OCI-LY1 (cell line): Measurements from ENCODE around the gene SLC35C1.

Experiments
- H2AFZ ChIP-seq: fragments of 200-600 bp; sonication (generic), shearing (Covaris generic); 2 replicates; pipeline ENCODE4 v1.6.0; 2014; ENCODE audit warnings: antibody characterized with exemption, mild to moderate bottlenecking, low read length
- H3F3A ChIP-seq: fragments of 200-600 bp; sonication (generic), shearing (Covaris generic); 2 replicates; pipeline ENCODE4 v1.6.0; 2014; ENCODE audit warnings: mild to moderate bottlenecking, antibody characterized with exemption, low read length, moderate library complexity; ENCODE audit not compliant: insufficient read depth
- H3K27ac ChIP-seq: fragments of 200-600 bp; sonication (generic); 2 replicates; pipeline ENCODE4 v1.5.1; 2014; ENCODE audit warnings: low read length, mixed run types, mild to moderate bottlenecking, low read depth; ENCODE audit not compliant: poor library complexity, severe bottlenecking
- H3K27me3 ChIP-seq: fragments of 200-600 bp; sonication (generic); 2 replicates; pipeline ENCODE4 v1.6.0; 2014; ENCODE audit warnings: antibody characterized with exemption, mild to moderate bottlenecking, low read length, moderate library complexity; ENCODE audit not compliant: insufficient read depth
- H3K36me3 ChIP-seq: fragments of 200-600 bp; sonication (generic); 2 replicates; pipeline ENCODE4 v1.6.1; 2014; ENCODE audit warnings: mild to moderate bottlenecking, antibody characterized with exemption, low read length, moderate library complexity, mixed read lengths; ENCODE audit not compliant: insufficient read depth
- H3K4me1 ChIP-seq: fragments of 200-600 bp; sonication (generic); 2 replicates; pipeline ENCODE4 v1.5.1; 2014; ENCODE audit warnings: mild to moderate bottlenecking, low read length, moderate library complexity; ENCODE audit not compliant: insufficient read depth, severe bottlenecking
- H3K4me2 ChIP-seq: fragments of 200-600 bp; sonication (generic), shearing (Covaris generic); 2 replicates; pipeline ENCODE4 v1.6.1; 2014; ENCODE audit warnings: low read length
- H3K4me3 ChIP-seq: fragments of 200-600 bp; sonication (generic); 2 replicates; pipeline ENCODE4 v1.5.1; 2014; ENCODE audit warnings: low read length, low read depth, mild to moderate bottlenecking, mixed read lengths; ENCODE audit not compliant: poor library complexity, severe bottlenecking
- H3K79me2 ChIP-seq: fragments of 200-600 bp; shearing (Covaris generic); 2 replicates; pipeline ENCODE4 v1.6.1; 2016; ENCODE audit warnings: mixed run types, low read length, mixed read lengths; ENCODE audit not compliant: insufficient read depth
- H3K9ac ChIP-seq: fragments of 200-600 bp; sonication (generic), shearing (Covaris generic); 2 replicates; pipeline ENCODE4 v1.6.1; 2014; ENCODE audit warnings: mild to moderate bottlenecking, low read length, mixed read lengths
- H3K9me2 ChIP-seq: fragments of 200-600 bp; sonication (generic), shearing (Covaris generic); 2 replicates; pipeline ENCODE4 v1.6.1; 2014; ENCODE audit warnings: low read depth, mild to moderate bottlenecking, low read length, mixed read lengths
- H3K9me3 ChIP-seq: fragments of 200-600 bp; shearing (Covaris generic); 2 replicates; pipeline ENCODE4 v1.6.1; 2014; ENCODE audit warnings: low read length, mixed read lengths
- H4K20me1 ChIP-seq: fragments of 200-600 bp; sonication (generic), shearing (Covaris generic); 2 replicates; pipeline ENCODE4 v1.6.0; 2016; ENCODE audit warnings: mild to moderate bottlenecking, low read length; ENCODE audit not compliant: insufficient read depth
- CTCF ChIP-seq: fragments of 200-600 bp; sonication (generic), shearing (Covaris generic); IDR thresholded peaks from 2 replicates; pipeline ENCODE4 v1.5.1; 2017; ENCODE audit warnings: mild to moderate bottlenecking, antibody characterized with exemption, low read length, moderate library complexity, mixed read lengths
- EZH2 ChIP-seq: fragments of 200-600 bp; sonication (generic), shearing (Covaris generic); IDR thresholded peaks from 2 replicates; pipeline ENCODE4 v1.8.0; 2017; ENCODE audit warnings: borderline replicate concordance, mixed run types, mild to moderate bottlenecking, antibody characterized with exemption, low read length, moderate library complexity, mixed read lengths

The SLC35C1 gene

GRCh38 chr11:45857961-45858474 lies 53.1 kb downstream of the SLC35C1 start:
- H4K20me1 ChIP-seq, result no peaks in the 10 kb centered on the region
- H2AFZ ChIP-seq, result no peak overlapping the region
- no peaks in the 10 kb centered on the region for H3K9me2 ChIP-seq
- peaks cover 3% of the 10 kb centered on the region for H3K4me1 ChIP-seq
- H3K27me3 ChIP-seq, result no peaks in the 10 kb centered on the region
- H3K79me2 ChIP-seq, result peaks cover 12% of the 10 kb centered on the region; the same call in 1 of the 2 replicates
- H3K9me3 ChIP-seq, result no peaks in the 10 kb centered on the region
- no peak for TF ChIP-seq CTCF
- TF ChIP-seq EZH2, result no peak
- peaks cover 79% of the 10 kb centered on the region for H3K36me3 ChIP-seq
- no peak overlapping the region for H3K9ac ChIP-seq
- no peak overlapping the region for H3K4me2 ChIP-seq
- H3K4me3 ChIP-seq, result no peak overlapping the region
- no peak overlapping the region for H3K27ac ChIP-seq
- H3F3A ChIP-seq, result no peaks in the 10 kb centered on the region

- H3K4me1 ChIP-seq, result no peaks in the 10 kb centered on the region
- H3F3A ChIP-seq, result no peaks in the 10 kb centered on the region
- H3K4me2 ChIP-seq, result no peak overlapping the region
- H3K79me2 ChIP-seq, result peaks cover 4% of the 10 kb centered on the region; the same call in 1 of the 2 replicates
- no peaks in the 10 kb centered on the region for H3K9me2 ChIP-seq
- TF ChIP-seq CTCF (no peak), EZH2 (no peak)
- H3K27me3 ChIP-seq, result no peaks in the 10 kb centered on the region
- peaks cover 82% of the 10 kb centered on the region for H3K36me3 ChIP-seq
- no peak overlapping the region for H2AFZ ChIP-seq
- no peaks in the 10 kb centered on the region for H3K9me3 ChIP-seq
- H4K20me1 ChIP-seq, result no peaks in the 10 kb centered on the region
- H3K9ac ChIP-seq, result no peak overlapping the region
- no peak overlapping the region for H3K27ac ChIP-seq
- H3K4me3 ChIP-seq, result no peak overlapping the region
Measured at GRCh38 chr11:45858751-45859398, 53.9 kb downstream of the SLC35C1 start.

- H2AFZ ChIP-seq, result no peak overlapping the region
- no peak overlapping the region for H3K4me2 ChIP-seq
- no peak overlapping the region for H3K4me3 ChIP-seq
- H3K27ac ChIP-seq, result no peak overlapping the region
- H3K4me1 ChIP-seq, result no peaks in the 10 kb centered on the region
- H3K9ac ChIP-seq, result no peak overlapping the region
- H3K27me3 ChIP-seq, result no peaks in the 10 kb centered on the region
- H3K79me2 ChIP-seq, result no peaks in the 10 kb centered on the region
- no peaks in the 10 kb centered on the region for H4K20me1 ChIP-seq
- no peaks in the 10 kb centered on the region for H3K9me2 ChIP-seq
- H3F3A ChIP-seq, result no peaks in the 10 kb centered on the region
- TF ChIP-seq CTCF, result no peak
- no peak for TF ChIP-seq EZH2
- H3K36me3 ChIP-seq, result peaks cover 85% of the 10 kb centered on the region
- H3K9me3 ChIP-seq, result no peaks in the 10 kb centered on the region
Measured at GRCh38 chr11:45859661-45860140, 54.8 kb downstream of the SLC35C1 start.
